Colonic mucosa (tissue), 4 donors: Measurements from ENCODE around the gene HARBI1. TPM values are rescaled to one million over a fixed set of nuclear protein-coding genes. Genes with fewer than 3 reads are reported as not detected.

Experiments used
- DNase-seq: peaks from one replicate; pipeline ENCODE4 v3.0.0-alpha.2; 2020
- H3K27ac ChIP-seq: fragments of 200-600 bp; one replicate; pipeline ENCODE4 v1.8.0; 2021
- H3K27me3 ChIP-seq: fragments of 200-600 bp; one replicate; pipeline ENCODE4 v1.8.0; 2021
- H3K36me3 ChIP-seq: fragments of 200-600 bp; one replicate; pipeline ENCODE4 v1.8.0; 2021
- H3K4me1 ChIP-seq: fragments of 200-600 bp; one replicate; pipeline ENCODE4 v1.8.0; 2021; ENCODE audit warnings: mild to moderate bottlenecking
- H3K4me3 ChIP-seq: fragments of 200-600 bp; one replicate; pipeline ENCODE4 v1.8.0; 2021
- H3K9ac ChIP-seq, 2 donors: one replicate each; pipeline ENCODE4 v1.7.0; 2013; ENCODE audit warnings: control low read depth in 2 of 2, low read depth in 2 of 2, low read length in 2 of 2
- H3K9me3 ChIP-seq: fragments of 200-600 bp; one replicate; pipeline ENCODE4 v1.8.0; 2021
- CTCF ChIP-seq: fragments of 200-600 bp; IDR thresholded peaks from one replicate; pipeline ENCODE4 v1.8.0; 2022; ENCODE audit warnings: antibody characterized with exemption, mild to moderate bottlenecking
- intact Hi-C: fragments of 100-400 bp; cut with DNase I; formaldehyde crosslinking; loops from one replicate; pipeline ENCODE4 v1.14.1; 2022
- total RNA-seq, 2 donors: library from RNA; stranded (reverse); fragmentation: NEBNext Ultra II Directional in 1 of 2; extraction: Animal tissue kit (Norgen Biotek cat#: 25700) in 1 of 2; gene quantifications; one replicate each; pipeline ENCODE4 v1.2.1, GENCODE V29; 2021
- donor health status: healthy.
- donor health status: DM: no; HTN: no; CAD: no.
- donor health status: DM: no; HTN: no; CAD: no.

HARBI1 gene
- 1 to 10 TPM; 4.5 to 5.0 TPM for total RNA-seq

GRCh38 chr11:46617134-46617971 is at the start of gene HARBI1, which contains the start of gene ATG13:
Gene HARBI1, minus strand, starts transcription at chr11:46617227. Its CDS starts 990 bp downstream, at chr11:46616237.
Gene ATG13, plus strand, starts transcription at chr11:46617553. Its CDS starts 26,739 bp downstream, at chr11:46644292.
- H3K27ac ChIP-seq, result peak within 1 kb of the TSS; percentile 94
- peak within 1 kb of the TSS; percentile 94 to 98 for H3K9ac ChIP-seq
- TF ChIP-seq CTCF, result peak; percentile 67
- no peaks in the 10 kb centered on the region for H3K36me3 ChIP-seq
- DNase-seq, result peak; percentile 91
- H3K4me1 ChIP-seq, result peaks cover 10% of the 10 kb centered on the region
- intact Hi-C loops, result loop anchor here (5.0 kb wide), 1 partner anchor 75 kb away; no protein-coding TSS in a partner anchor
- H3K9me3 ChIP-seq, result no peaks in the 10 kb centered on the region
- peak within 1 kb of the TSS; percentile 93 for H3K4me3 ChIP-seq
- H3K27me3 ChIP-seq, result no peaks in the 10 kb centered on the region

- DNase-seq, result no peak
- TF ChIP-seq CTCF, result no peak
- intact Hi-C loops, result no loop called here
- Histone ChIP-seq H3K27ac (no peak overlapping the region), H3K9me3 (no peaks in the 10 kb centered on the region), H3K36me3 (no peaks in the 10 kb centered on the region), H3K27me3 (no peaks in the 10 kb centered on the region), H3K9ac (no peak overlapping the region), H3K4me3 (no peak overlapping the region), H3K4me1 (no peaks in the 10 kb centered on the region)
These were observed 49.5 kb upstream of the HARBI1 start for GRCh38 chr11:46666516-46666915.

- intact Hi-C loops, result no loop called here
- H3K9ac ChIP-seq, result no peak overlapping the region
- DNase-seq, result no peak
- H3K36me3 ChIP-seq, result no peaks in the 10 kb centered on the region
- no peak for TF ChIP-seq CTCF
- H3K9me3 ChIP-seq, result no peaks in the 10 kb centered on the region
- no peak overlapping the region for H3K4me3 ChIP-seq
- no peaks in the 10 kb centered on the region for H3K4me1 ChIP-seq
- H3K27ac ChIP-seq, result no peak overlapping the region
- H3K27me3 ChIP-seq, result no peaks in the 10 kb centered on the region
These were observed 48.3 kb upstream of the HARBI1 start for GRCh38 chr11:46665356-46665755.

- Histone ChIP-seq H3K4me3 (no peak overlapping the region), H3K36me3 (peaks cover 4% of the 10 kb centered on the region), H3K27me3 (no peaks in the 10 kb centered on the region), H3K9me3 (no peaks in the 10 kb centered on the region), H3K27ac (no peak overlapping the region), H3K4me1 (no peaks in the 10 kb centered on the region), H3K9ac (no peak overlapping the region)
- no peak for DNase-seq
- intact Hi-C loops, result no loop called here
- no peak for TF ChIP-seq CTCF
These were observed 47.6 kb upstream of the HARBI1 start for GRCh38 chr11:46664612-46665011.

DNA sequence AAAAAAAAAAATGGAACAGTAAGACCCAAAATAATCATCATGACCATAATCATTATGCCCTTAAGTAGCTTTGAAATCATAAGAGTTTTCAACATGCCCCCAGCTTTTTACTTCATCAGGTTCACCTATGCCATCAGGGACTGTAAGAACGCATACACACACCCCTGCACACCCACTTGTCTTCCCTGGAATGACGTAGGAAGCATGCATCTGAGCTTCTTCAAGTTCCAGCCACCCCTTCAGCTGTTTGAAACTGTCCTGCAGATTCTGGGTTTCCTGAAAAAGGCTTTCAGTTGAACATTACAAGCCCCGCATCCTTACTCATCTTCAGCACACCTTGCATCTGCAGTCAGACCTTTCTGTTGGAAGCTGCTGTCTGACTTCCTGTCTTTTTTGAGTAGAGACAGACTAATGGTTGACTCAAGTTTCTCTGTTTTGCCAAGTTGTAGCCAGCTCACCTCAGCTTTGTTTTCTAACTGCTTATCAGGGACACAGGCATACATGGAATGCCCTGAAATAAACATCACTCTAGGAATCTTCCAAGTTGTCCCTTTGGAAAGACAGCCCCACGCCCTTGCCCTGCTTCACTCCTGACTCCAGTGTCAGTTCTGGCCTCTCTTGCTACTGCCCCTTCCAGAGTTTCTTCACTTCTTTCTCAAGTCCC is 46.4 kb upstream of the HARBI1 start:
- Histone ChIP-seq H3K9me3 (no peaks in the 10 kb centered on the region), H3K27ac (no peak overlapping the region), H3K4me3 (no peak overlapping the region), H3K36me3 (peaks cover 8% of the 10 kb centered on the region), H3K4me1 (no peaks in the 10 kb centered on the region), H3K9ac (no peak overlapping the region), H3K27me3 (no peaks in the 10 kb centered on the region)
- no peak for TF ChIP-seq CTCF
- DNase-seq, result no peak
- intact Hi-C loops, result no loop called here
